ENCODE data around the gene DNPH1. TPM values are rescaled to one million over a fixed set of nuclear protein-coding genes. Genes with fewer than 3 reads are reported as not detected.
A peak's percentile ranks its signal among the peaks of the same experiment; 100 is the strongest.

Gene DNPH1
- total RNA-seq, 1 donor: 32.9 TPM

DNA sequence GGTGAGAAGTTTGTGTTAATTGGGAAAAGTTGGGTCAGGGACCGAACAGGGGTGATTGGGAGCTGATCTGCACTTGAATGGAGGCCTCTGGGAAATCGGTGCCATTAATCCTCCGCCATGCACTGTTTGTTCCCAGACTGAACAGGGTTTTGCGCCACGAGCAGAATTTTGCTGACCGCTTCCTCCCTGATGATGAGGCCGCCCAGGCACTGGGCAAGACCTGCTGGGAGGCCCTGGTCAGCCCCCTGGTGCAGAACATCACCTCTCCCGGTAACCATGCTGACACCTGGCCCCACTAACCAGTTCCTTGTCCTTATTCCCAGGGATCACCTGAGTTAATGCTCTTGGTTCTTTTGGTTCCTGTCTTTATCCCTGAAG lies 25.6 kb downstream of the DNPH1 start:
- Histone ChIP-seq H3K4me3 (ENCODE audit: insufficient read depth, low read length) (no peak overlapping the region), H3K27ac (ENCODE audit: low read depth, low read length) (no peak overlapping the region), H3K79me2 (ENCODE audit: insufficient read depth, low read length) (no peaks in the 10 kb centered on the region), H4K20me1 (ENCODE audit: insufficient read depth, low read length) (no peaks in the 10 kb centered on the region), H3K4me2 (ENCODE audit: insufficient read depth, low read length) (no peak overlapping the region), H3K9me3 (ENCODE audit: low read depth, low read length) (no peaks in the 10 kb centered on the region), H3K27me3 (ENCODE audit: insufficient read depth, low read length) (no peaks in the 10 kb centered on the region), H3K4me1 (ENCODE audit: insufficient read depth, low read length) (no peaks in the 10 kb centered on the region), H2AFZ (ENCODE audit: low read length) (no peak overlapping the region), H3K36me3 (ENCODE audit: insufficient read depth, low read length) (peaks cover 24% of the 10 kb centered on the region)
- TF ChIP-seq, protein P1, sequence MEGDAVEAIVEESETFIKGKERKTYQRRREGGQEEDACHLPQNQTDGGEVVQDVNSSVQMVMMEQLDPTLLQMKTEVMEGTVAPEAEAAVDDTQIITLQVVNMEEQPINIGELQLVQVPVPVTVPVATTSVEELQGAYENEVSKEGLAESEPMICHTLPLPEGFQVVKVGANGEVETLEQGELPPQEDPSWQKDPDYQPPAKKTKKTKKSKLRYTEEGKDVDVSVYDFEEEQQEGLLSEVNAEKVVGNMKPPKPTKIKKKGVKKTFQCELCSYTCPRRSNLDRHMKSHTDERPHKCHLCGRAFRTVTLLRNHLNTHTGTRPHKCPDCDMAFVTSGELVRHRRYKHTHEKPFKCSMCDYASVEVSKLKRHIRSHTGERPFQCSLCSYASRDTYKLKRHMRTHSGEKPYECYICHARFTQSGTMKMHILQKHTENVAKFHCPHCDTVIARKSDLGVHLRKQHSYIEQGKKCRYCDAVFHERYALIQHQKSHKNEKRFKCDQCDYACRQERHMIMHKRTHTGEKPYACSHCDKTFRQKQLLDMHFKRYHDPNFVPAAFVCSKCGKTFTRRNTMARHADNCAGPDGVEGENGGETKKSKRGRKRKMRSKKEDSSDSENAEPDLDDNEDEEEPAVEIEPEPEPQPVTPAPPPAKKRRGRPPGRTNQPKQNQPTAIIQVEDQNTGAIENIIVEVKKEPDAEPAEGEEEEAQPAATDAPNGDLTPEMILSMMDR (IDR thresholded peaks at IDR 0.05; ENCODE audit: extremely low read depth, low read depth, low read length): no peak
- no peak for DNase-seq (ENCODE audit: insufficient read length, low spot score, missing footprints)

DNA sequence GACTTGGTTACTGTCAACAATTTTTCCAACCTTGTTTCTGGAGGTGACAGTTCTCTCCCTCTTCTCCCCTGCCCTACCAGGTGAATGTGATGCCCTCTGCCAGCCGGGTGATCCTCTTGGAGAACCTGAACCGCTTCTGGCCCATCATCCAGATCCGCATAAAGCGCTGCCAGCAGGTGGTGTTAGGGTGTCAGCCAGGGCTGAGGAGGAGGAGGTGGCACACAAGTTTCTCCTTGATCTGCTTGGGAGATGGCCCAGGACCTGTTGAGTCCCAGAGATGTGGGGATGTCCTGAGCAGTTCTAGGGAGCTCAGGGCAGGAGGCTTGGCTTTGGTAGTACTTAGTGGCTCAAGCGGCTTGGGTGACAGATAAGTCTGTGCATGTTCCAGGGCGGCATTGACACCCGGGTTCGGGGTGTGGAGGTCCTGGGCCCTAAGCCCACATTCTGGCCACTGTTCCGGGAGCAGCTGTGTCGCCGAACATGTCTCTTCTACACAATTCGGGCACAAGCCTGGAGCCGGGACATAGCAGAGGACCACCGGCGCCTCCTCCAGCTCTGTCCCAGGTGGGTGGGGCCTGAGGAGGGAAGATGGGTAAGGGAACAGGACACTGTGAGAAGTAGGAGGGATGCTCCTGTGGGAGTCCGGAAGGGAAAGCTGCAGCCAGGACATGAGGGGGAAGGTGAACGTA lies 26.1 kb downstream of the DNPH1 start:
- Histone ChIP-seq H3K4me3 (ENCODE audit: insufficient read depth, low read length) (no peak overlapping the region), H3K27ac (ENCODE audit: low read depth, low read length) (no peak overlapping the region), H3K36me3 (ENCODE audit: insufficient read depth, low read length) (peaks cover 25% of the 10 kb centered on the region), H3K4me1 (ENCODE audit: insufficient read depth, low read length) (no peaks in the 10 kb centered on the region), H3K27me3 (ENCODE audit: insufficient read depth, low read length) (no peaks in the 10 kb centered on the region), H2AFZ (ENCODE audit: low read length) (no peak overlapping the region), H3K79me2 (ENCODE audit: insufficient read depth, low read length) (no peaks in the 10 kb centered on the region), H3K9me3 (ENCODE audit: low read depth, low read length) (no peaks in the 10 kb centered on the region), H4K20me1 (ENCODE audit: insufficient read depth, low read length) (no peaks in the 10 kb centered on the region), H3K4me2 (ENCODE audit: insufficient read depth, low read length) (no peak overlapping the region)
- TF ChIP-seq, protein P1 (IDR thresholded peaks at IDR 0.05; ENCODE audit: extremely low read depth, low read depth, low read length): no peak
- DNase-seq (ENCODE audit: insufficient read length, low spot score, missing footprints): peak; percentile 34

DNA sequence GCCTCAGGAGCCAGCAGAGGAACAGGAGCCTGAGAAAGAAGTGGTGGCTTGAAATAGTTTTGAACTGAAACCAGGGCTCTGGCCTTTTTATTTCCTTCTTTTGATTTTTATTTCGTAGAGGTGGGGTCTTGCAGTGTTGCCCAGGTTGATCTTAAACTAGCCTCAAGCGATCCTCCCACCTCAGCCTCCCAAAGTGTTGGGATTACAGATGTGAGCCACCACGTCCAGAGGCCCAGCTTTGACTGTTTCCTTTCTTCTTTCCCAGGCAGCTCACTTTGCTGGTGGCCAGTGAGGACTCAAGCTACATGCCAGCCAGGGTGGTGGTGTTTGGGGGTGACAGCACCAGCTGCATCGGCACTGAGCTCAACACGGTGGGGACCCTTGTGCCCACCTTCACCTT lies 26.8 kb downstream of the DNPH1 start:
- peak; percentile 5 for DNase-seq (ENCODE audit: insufficient read length, low spot score, missing footprints)
- H3K36me3 ChIP-seq (ENCODE audit: insufficient read depth, low read length): peaks cover 28% of the 10 kb centered on the region
- no peak overlapping the region for H2AFZ ChIP-seq (ENCODE audit: low read length)
- TF ChIP-seq, protein P1 (IDR thresholded peaks at IDR 0.05; ENCODE audit: extremely low read depth, low read depth, low read length): no peak
- H3K27me3 ChIP-seq (ENCODE audit: insufficient read depth, low read length): no peaks in the 10 kb centered on the region
- no peaks in the 10 kb centered on the region for H3K79me2 ChIP-seq (ENCODE audit: insufficient read depth, low read length)
- no peak overlapping the region for H3K4me2 ChIP-seq (ENCODE audit: insufficient read depth, low read length)
- H3K27ac ChIP-seq (ENCODE audit: low read depth, low read length): no peak overlapping the region
- H3K4me3 ChIP-seq (ENCODE audit: insufficient read depth, low read length): no peak overlapping the region
- H3K4me1 ChIP-seq (ENCODE audit: insufficient read depth, low read length): no peaks in the 10 kb centered on the region
- no peaks in the 10 kb centered on the region for H3K9me3 ChIP-seq (ENCODE audit: low read depth, low read length)
- H4K20me1 ChIP-seq (ENCODE audit: insufficient read depth, low read length): no peaks in the 10 kb centered on the region

DNA sequence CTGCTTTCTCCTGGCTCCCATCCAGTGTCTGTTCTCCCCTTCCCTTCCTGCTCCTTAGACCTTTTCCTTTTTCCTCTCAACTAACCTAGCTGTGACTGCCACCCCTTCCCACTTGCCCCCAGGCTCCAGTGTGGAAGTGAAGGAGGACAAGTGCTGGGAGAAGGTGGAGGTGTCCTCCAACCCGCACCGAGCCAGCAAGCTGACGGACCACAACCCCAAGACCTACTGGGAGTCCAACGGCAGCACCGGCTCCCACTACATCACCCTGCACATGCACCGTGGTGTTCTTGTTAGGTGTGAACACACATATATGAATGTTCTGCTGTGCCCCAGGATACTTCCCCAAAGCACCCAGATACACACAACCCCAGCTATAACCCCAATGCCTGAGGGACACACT lies 28.7 kb downstream of the DNPH1 start:
- Histone ChIP-seq H2AFZ (ENCODE audit: low read length) (no peak overlapping the region), H3K27ac (ENCODE audit: low read depth, low read length) (no peak overlapping the region), H3K4me2 (ENCODE audit: insufficient read depth, low read length) (no peak overlapping the region), H3K79me2 (ENCODE audit: insufficient read depth, low read length) (no peaks in the 10 kb centered on the region), H3K4me1 (ENCODE audit: insufficient read depth, low read length) (no peaks in the 10 kb centered on the region), H3K36me3 (ENCODE audit: insufficient read depth, low read length) (peaks cover 29% of the 10 kb centered on the region), H3K27me3 (ENCODE audit: insufficient read depth, low read length) (no peaks in the 10 kb centered on the region), H4K20me1 (ENCODE audit: insufficient read depth, low read length) (no peaks in the 10 kb centered on the region), H3K4me3 (ENCODE audit: insufficient read depth, low read length) (no peak overlapping the region), H3K9me3 (ENCODE audit: low read depth, low read length) (no peaks in the 10 kb centered on the region)
- TF ChIP-seq, protein P1 (IDR thresholded peaks at IDR 0.05; ENCODE audit: extremely low read depth, low read depth, low read length): no peak
- peak; percentile 19 for DNase-seq (ENCODE audit: insufficient read length, low spot score, missing footprints)
